SKM-1 treated with dmso at 0.1 percent for 144 hours (cell line): ENCODE measurements around the gene CLRN1.

Source experiments
- DNase-seq: peaks from one replicate; lab custom pipeline; 2025; ENCODE audit not compliant: unreplicated experiment; lab: John Stamatoyannopoulos, UW

Gene CLRN1

GRCh38 chr3:150978566-150979148, 6.1 kb upstream of the CLRN1 start:
- no peak for DNase-seq

- DNase-seq, result no peak
Observed at GRCh38 chr3:150975992-150976368, 3.5 kb upstream of the CLRN1 start.

GRCh38 chr3:150975086-150975991, 2.8 kb upstream of the CLRN1 start:
- no peak for DNase-seq

GRCh38 chr3:150970665-150971324, 1.7 kb downstream of the CLRN1 start:
- DNase-seq, result no peak

- DNase-seq, result no peak
Observed at GRCh38 chr3:150968341-150969035, 4.0 kb downstream of the CLRN1 start.

- DNase-seq, result no peak
Observed at GRCh38 chr3:150965436-150965835, 7.1 kb downstream of the CLRN1 start.

GRCh38 chr3:150961949-150962348, 10.6 kb downstream of the CLRN1 start:
- no peak for DNase-seq

GRCh38 chr3:150960708-150961684, 11.5 kb downstream of the CLRN1 start:
- DNase-seq, result no peak

- DNase-seq, result no peak
Observed at GRCh38 chr3:150958683-150959082, 13.8 kb downstream of the CLRN1 start.

- peak; percentile 29 for DNase-seq
Observed at GRCh38 chr3:150956376-150956775, 16.2 kb downstream of the CLRN1 start.

- DNase-seq, result no peak
Observed at GRCh38 chr3:150951923-150952322, 20.6 kb downstream of the CLRN1 start.

- DNase-seq, result no peak
Observed at GRCh38 chr3:150945226-150946032, 27.1 kb downstream of the CLRN1 start.

- no peak for DNase-seq
Observed at GRCh38 chr3:150942221-150942620, 30.3 kb downstream of the CLRN1 start.

- DNase-seq, result no peak
Observed at GRCh38 chr3:150936693-150937092, 35.8 kb downstream of the CLRN1 start.

- DNase-seq, result no peak
Observed at GRCh38 chr3:150933473-150933995, 39.0 kb downstream of the CLRN1 start.

- DNase-seq, result no peak
Observed at GRCh38 chr3:150931745-150932144, 40.8 kb downstream of the CLRN1 start.

- no peak for DNase-seq
Observed at GRCh38 chr3:150930839-150931238, 41.7 kb downstream of the CLRN1 start.

GRCh38 chr3:150928234-150928633, 44.3 kb downstream of the CLRN1 start:
- DNase-seq, result no peak

GRCh38 chr3:150926328-150926727, 46.2 kb downstream of the CLRN1 start:
- no peak for DNase-seq
